Choroid plexus epithelial cell (primary cell): ENCODE results near the gene TMEM38A.

Source experiments
- DNase-seq: peaks from one replicate; pipeline ENCODE4 v3.0.0-alpha.2; 2010; ENCODE audit warnings: low read depth
- H3K4me3 ChIP-seq: 2 replicates; pipeline ENCODE4 v1.5.1; 2011; ENCODE audit warnings: low read depth, mild to moderate bottlenecking, control low read depth, low read length, moderate library complexity
- CTCF ChIP-seq: conservative IDR thresholded peaks from 2 replicates; pipeline ENCODE4 v1.5.1; 2011; ENCODE audit warnings: low read depth, mild to moderate bottlenecking, control low read depth, inconsistent platforms, low read length, moderate library complexity

TMEM38A gene

GRCh38 chr19:16739546-16739945, 78.6 kb downstream of the TMEM38A start:
- TF ChIP-seq CTCF = no peak

More at GRCh38 chr19:16739546-16739945, 78.6 kb downstream of the TMEM38A start:
- DNase-seq = peak; percentile 5
- H3K4me3 ChIP-seq = no peak overlapping the region
